Gastrocnemius medialis (tissue), 4 donors: ENCODE results near the gene APP. TPM values are rescaled to one million over a fixed set of nuclear protein-coding genes. Genes with fewer than 3 reads are reported as not detected.

Experiments used
- ATAC-seq, 2 donors: fragments of 150-250 bp; one replicate each; pipeline ENCODE4 v1.9.1; 2016
- DNase-seq, 2 donors: peaks; one replicate each; pipeline ENCODE4 v3.0.0-alpha.2; 2019
- H3K27ac ChIP-seq, 4 donors: fragments of 200-600 bp; sonication (generic); 1 replicate in 1 of 4; 2 replicates in 3 of 4; pipeline ENCODE4 v1.5.1; 2016 to 2018; ENCODE audit warnings: mild to moderate bottlenecking in 2 of 4, moderate library complexity in 1 of 4
- H3K27me3 ChIP-seq, 3 donors: fragments of 200-600 bp; sonication (generic) in 2 of 3; 1 replicate in 1 of 3; 2 replicates in 2 of 3; pipeline versions ENCODE4 v1.5.1 to v1.6.0; 2016 to 2019; ENCODE audit warnings: mild to moderate bottlenecking in 1 of 3, moderate library complexity in 1 of 3
- H3K36me3 ChIP-seq, 2 donors: fragments of 200-600 bp; sonication (generic) in 1 of 2; one replicate each; pipeline ENCODE4 v1.5.1; 2017 to 2018
- H3K4me1 ChIP-seq, 2 donors: fragments of 200-600 bp; sonication (generic) in 1 of 2; one replicate each; pipeline ENCODE4 v1.5.1; 2016 to 2017; ENCODE audit warnings: mild to moderate bottlenecking in 2 of 2
- H3K4me3 ChIP-seq, 4 donors: fragments of 200-600 bp; sonication (generic) in 3 of 4; 1 replicate in 1 of 4; 2 replicates in 3 of 4; pipeline ENCODE4 v1.5.1; 2016 to 2019; ENCODE audit warnings: mild to moderate bottlenecking in 2 of 4
- H3K9me3 ChIP-seq, 3 donors: fragments of 200-600 bp; sonication (generic) in 2 of 3; 1 replicate in 1 of 3; 2 replicates in 2 of 3; pipeline ENCODE4 v1.5.1; 2016 to 2019
- POLR2A ChIP-seq, 2 donors: fragments of 450-650 bp; IDR thresholded peaks; one replicate each; pipeline ENCODE4 v1.6.1; 2017; ENCODE audit warnings: antibody characterized with exemption in 2 of 2, mild to moderate bottlenecking in 2 of 2, moderate library complexity in 2 of 2
- in situ Hi-C, 4 donors: fragments of 200-750 bp; cut with MboI; loops; one replicate each; pipeline versions ENCODE4 v1.15.0 to v1.8.0; 2017; ENCODE audit warnings: low sequenced_read_pairs in 4 of 4
- intact Hi-C: fragments of 100-400 bp; cut with DNase I; formaldehyde crosslinking; loops from one replicate; pipeline ENCODE4 v1.15.1; 2023; ENCODE audit warnings: low total_unique reads
- total RNA-seq, 4 donors: library from RNA; depleted of rRNA; stranded (reverse); fragments of >200 nt; gene quantifications; one replicate each; pipeline versions ENCODE4 v1.1.0 to v1.2.3, GENCODE V29; 2016
- TF ChIP-seq, protein P1 (sequence below), 5 experiments: fragments of 450-650 bp in 3 of 5; fragments of 200-600 bp in 2 of 5; sonication (generic) in 2 of 5; IDR thresholded peaks in 4 of 5; conservative IDR thresholded peaks in 1 of 5; 1 replicate in 4 of 5; 2 replicates in 1 of 5; pipeline ENCODE4 v1.5.1; 2016 to 2019; ENCODE audit warnings: antibody characterized with exemption in 5 of 5, mild to moderate bottlenecking in 3 of 5, moderate library complexity in 3 of 5

APP gene
- total RNA-seq, 4 donors from 2014 or later, result 45.8 to 73.2 (median 70.1) TPM

DNA sequence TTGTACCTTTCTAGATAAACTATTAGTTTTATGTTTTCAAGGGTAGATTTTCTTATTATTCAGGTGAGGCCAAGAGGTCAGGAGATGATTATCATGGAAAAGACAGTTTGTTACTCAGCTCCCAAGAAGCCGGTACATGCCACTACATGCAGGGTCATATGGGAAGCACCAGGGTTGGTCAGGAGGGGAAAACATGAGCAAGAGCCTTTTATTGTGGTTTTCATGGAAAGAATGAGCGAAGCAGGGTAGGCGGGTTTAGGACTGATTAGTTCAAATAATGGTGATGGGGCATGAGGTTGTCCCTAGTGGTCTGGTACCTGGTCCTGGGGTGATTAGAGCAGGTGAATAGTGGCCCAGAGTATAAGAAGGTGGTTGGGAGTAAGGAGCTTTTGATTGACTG is 189.9 kb downstream of the APP start:
- Histone ChIP-seq H3K27ac (no peak overlapping the region), H3K9me3 (no peaks in the 10 kb centered on the region), H3K4me1 (no peaks in the 10 kb centered on the region), H3K4me3 (no peak overlapping the region), H3K36me3 (no peaks in the 10 kb centered on the region), H3K27me3 (no peaks in the 10 kb centered on the region)
- intact Hi-C loops (no loop called here), in situ Hi-C loops (no loop called here)
- DNase-seq, result no peak
- no peak for ATAC-seq
- no peak for TF ChIP-seq POLR2A (IDR thresholded peaks at IDR 0.05)
- TF ChIP-seq, protein P1, sequence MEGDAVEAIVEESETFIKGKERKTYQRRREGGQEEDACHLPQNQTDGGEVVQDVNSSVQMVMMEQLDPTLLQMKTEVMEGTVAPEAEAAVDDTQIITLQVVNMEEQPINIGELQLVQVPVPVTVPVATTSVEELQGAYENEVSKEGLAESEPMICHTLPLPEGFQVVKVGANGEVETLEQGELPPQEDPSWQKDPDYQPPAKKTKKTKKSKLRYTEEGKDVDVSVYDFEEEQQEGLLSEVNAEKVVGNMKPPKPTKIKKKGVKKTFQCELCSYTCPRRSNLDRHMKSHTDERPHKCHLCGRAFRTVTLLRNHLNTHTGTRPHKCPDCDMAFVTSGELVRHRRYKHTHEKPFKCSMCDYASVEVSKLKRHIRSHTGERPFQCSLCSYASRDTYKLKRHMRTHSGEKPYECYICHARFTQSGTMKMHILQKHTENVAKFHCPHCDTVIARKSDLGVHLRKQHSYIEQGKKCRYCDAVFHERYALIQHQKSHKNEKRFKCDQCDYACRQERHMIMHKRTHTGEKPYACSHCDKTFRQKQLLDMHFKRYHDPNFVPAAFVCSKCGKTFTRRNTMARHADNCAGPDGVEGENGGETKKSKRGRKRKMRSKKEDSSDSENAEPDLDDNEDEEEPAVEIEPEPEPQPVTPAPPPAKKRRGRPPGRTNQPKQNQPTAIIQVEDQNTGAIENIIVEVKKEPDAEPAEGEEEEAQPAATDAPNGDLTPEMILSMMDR (IDR thresholded peaks at IDR 0.05 in 4 of 5, conservative IDR thresholded peaks at IDR 0.05 in 1 of 5), result no peak

DNA sequence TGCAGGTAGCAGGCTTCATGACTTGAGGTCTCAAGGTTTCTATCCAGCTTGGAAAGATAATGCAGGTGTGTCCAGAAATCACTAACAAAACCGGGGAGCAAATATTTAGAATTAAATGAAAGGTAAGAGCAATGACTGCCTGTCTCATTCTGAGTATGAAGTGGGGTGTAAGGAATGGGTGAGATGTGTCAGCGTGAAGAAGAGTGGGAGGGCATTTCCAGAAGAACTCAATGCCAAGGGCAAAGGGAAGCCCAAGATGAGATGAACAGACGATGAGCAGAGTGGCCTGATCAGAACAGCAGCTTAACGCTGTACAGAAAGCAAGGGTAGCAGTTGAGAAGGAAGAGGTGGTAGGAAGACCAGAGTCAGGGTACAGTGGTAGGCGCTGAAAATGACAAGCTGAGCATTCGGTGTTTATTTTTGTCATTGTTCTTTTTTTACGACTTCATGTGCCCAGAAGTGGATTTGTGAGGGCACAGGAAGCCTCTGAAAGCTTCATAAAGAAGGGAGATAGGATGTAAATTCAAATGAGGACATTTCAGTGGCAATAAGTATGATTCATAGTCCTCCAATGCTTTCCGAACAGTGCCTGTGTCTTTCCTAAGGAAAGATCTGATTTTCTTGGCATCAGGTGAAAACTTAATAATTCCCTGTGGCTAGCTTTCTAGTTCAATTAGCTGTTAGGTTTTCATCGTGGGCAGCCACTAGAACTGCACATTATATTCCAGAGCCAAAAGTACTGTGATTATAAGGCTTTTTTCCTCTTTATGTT is 190.5 kb downstream of the APP start:
- H3K27ac ChIP-seq, result peak overlapping the region in 1 of 4 donors; percentile 5
- H3K27me3 ChIP-seq, result no peaks in the 10 kb centered on the region
- no peak for ATAC-seq
- in situ Hi-C loops, result no loop called here
- intact Hi-C loops, result no loop called here
- no peaks in the 10 kb centered on the region for H3K9me3 ChIP-seq
- no peak overlapping the region for H3K4me3 ChIP-seq
- H3K36me3 ChIP-seq, result peaks cover 0 to 2% of the 10 kb centered on the region in 2 donors
- H3K4me1 ChIP-seq, result no peaks in the 10 kb centered on the region
- TF ChIP-seq, protein P1 (IDR thresholded peaks at IDR 0.05 in 4 of 5, conservative IDR thresholded peaks at IDR 0.05 in 1 of 5), result no peak
- no peak for TF ChIP-seq POLR2A (IDR thresholded peaks at IDR 0.05)
- DNase-seq, result no peak

DNA sequence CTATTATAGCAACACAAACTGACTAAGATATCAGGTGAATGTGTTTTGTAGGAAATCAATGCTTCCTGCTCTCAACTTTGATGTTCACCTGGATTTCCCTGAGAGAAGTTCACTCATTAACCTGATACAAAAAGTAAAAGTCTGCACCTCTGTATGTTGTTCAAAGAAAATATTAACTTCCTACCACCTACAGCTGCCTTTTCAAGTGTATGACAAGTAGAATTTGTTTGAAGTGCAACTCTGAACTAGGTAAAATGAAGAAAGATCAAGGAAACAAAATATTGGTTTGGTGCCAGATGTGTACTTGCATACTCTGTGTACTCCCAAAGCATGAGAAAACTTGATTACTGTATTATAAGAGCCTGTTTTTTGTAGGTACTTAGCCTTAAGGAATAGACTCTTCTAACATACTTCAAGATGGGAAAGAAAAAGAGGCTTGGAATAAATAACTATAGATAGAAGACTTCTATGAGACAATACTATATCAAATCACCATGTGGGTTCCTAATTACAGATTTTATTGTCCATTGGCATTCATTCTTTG is 193.4 kb downstream of the APP start:
- Histone ChIP-seq H3K27me3 (no peaks in the 10 kb centered on the region), H3K9me3 (no peaks in the 10 kb centered on the region), H3K4me1 (no peaks in the 10 kb centered on the region), H3K4me3 (no peak overlapping the region), H3K36me3 (peaks cover 0 to 13% of the 10 kb centered on the region in 2 donors), H3K27ac (no peak overlapping the region)
- in situ Hi-C loops, result no loop called here
- DNase-seq, result no peak
- intact Hi-C loops, result no loop called here
- ATAC-seq, result no peak
- TF ChIP-seq POLR2A (IDR thresholded peaks at IDR 0.05), result no peak
- TF ChIP-seq, protein P1 (IDR thresholded peaks at IDR 0.05 in 4 of 5, conservative IDR thresholded peaks at IDR 0.05 in 1 of 5), result no peak

DNA sequence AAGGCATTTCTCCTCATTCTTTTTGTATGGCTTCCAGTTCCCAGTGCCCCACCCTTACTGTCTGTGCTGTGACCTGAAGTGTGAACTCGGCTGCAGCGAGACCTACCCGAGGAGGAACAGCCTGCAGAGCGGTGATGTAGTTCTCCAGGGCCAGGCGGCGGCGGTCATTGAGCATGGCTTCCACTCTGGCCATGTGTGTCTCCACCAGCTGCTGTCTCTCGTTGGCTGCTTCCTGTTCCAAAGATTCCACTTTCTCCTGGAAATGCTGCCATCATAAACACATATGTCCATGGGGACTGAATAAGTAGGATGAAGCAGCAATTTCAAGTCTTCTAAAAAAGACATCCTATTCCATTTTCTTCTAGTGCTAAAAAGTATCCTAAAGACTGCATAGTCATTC is 195.6 kb downstream of the APP start:
- no peak for TF ChIP-seq POLR2A (IDR thresholded peaks at IDR 0.05)
- TF ChIP-seq, protein P1 (IDR thresholded peaks at IDR 0.05 in 4 of 5, conservative IDR thresholded peaks at IDR 0.05 in 1 of 5), result no peak
- H3K27me3 ChIP-seq, result no peaks in the 10 kb centered on the region
- no peaks in the 10 kb centered on the region for H3K4me1 ChIP-seq
- no peak for ATAC-seq
- intact Hi-C loops, result no loop called here
- in situ Hi-C loops, result no loop called here
- H3K9me3 ChIP-seq, result no peaks in the 10 kb centered on the region
- H3K4me3 ChIP-seq, result no peak overlapping the region
- H3K27ac ChIP-seq, result no peak overlapping the region
- peaks cover 0 to 13% of the 10 kb centered on the region in 2 donors for H3K36me3 ChIP-seq
- no peak for DNase-seq
